ACHN (cell line): ENCODE measurements around the gene WDFY4.

Source experiments
- DNase-seq: peaks from one replicate; pipeline ENCODE4 v3.0.0-alpha.2; 2015
- in situ Hi-C: cut with HindIII; loops from 2 replicates; pipeline ENCODE4 v1.10.0; 2017; ENCODE audit warnings: low sequenced_read_pairs, low pct_ligation_motif_present, low pct_unique_long_range_greater_than_20kb

Gene WDFY4

DNA sequence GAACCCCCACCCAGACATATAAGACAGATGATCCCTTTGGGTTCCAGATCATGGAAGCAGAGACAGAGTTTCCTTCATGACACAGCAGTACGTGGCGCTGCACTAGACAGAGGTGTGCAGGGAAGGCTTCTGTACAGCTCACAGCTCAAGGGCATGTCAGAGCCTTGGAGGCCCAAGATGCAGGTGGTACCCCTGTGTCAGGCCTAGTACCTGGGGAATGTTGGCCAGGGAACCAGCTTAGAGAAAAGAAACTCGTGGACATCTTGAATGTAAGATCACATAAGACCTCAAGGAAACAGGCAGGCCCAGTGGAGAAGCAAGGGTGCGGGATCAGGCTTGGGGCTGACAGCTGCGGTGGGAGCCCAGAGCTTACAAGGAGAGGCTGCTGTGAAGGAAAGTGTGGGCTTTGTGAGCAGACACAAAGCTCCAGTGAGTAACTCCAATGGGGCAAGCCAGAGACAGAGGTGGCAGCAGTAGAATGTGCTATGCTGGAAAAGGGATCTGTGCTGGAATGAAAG is 91.4 kb downstream of the WDFY4 start:
- DNase-seq: no peak
- in situ Hi-C loops: no loop called here

GRCh38 chr10:48776528-48776927 is 91.9 kb downstream of the WDFY4 start:
- no peak for DNase-seq
- in situ Hi-C loops: no loop called here

DNA sequence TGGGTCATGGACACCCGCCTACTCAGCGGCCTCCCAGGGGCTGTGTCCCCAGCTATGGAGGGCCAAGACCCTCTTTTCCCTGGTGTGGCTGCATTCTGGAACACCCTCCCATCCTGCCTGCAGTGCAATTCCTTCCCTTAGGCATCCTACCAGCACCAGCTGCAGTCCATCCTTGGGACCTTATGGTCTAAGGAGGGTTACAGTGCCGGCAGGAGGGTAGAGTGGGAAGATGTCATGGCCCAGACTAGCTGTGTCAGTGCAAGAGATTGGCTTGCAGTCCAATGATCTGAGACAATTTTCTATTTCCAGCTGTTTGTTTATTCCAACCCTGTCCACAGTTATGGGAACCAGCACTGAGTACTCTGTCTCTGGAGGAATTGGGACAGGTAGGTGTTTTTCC is 92.4 kb downstream of the WDFY4 start:
- in situ Hi-C loops: no loop called here
- no peak for DNase-seq

DNA sequence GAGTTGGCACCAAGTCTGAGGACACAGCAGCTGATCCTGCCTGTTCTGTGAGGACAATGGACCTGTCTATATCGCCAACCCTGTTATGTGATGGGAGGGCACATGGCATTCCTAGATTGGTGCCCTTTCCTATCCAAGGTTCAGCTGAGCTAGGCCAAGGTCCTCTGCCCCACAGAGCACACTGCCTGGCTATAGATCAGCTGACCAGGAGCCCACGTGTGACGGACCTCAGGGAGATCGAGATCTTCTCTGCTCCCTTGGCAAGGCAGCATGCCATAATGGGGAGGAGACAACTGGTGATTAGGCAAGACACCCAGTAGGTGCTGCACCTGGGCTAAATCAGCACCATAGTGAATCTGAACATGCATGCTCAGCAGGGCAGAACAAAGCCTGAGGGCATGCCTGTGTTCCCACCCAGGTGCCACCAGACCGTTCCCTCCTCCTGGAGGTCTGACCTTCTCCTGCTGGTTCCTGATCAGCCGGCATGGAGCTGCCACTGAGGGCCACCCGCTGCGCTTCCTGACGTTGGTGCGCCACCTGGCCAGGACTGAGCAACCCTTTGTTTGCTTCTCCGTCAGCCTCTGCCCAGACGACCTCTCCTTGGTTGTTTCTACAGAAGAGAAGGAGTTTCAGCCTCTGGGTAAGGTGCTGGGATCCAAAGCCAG is 93.7 kb downstream of the WDFY4 start:
- in situ Hi-C loops: no loop called here
- DNase-seq: no peak

DNA sequence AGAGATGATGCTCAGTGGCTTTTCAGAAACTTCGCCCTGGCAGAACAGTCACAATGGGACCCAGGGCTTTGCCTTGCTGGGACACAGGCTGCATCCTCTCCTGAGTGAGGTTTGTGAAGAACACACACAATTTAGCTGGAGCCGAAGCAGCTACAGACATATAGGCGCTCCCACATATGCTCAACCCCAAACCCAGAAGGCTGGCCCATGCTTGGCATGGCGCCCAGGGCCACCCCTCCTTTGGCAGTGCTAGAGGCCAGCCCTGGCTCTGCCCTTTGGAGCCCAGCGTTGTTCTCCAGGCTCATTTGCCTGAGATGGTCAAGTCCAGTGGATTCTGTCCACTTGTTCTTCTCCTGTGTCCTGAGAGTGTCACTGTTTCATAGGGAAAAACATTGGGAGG is 94.4 kb downstream of the WDFY4 start:
- DNase-seq: no peak
- in situ Hi-C loops: no loop called here

GRCh38 chr10:48779546-48780152 is 95.0 kb downstream of the WDFY4 start:
- DNase-seq: no peak
- in situ Hi-C loops: no loop called here

GRCh38 chr10:48780341-48780740 is 95.7 kb downstream of the WDFY4 start:
- no peak for DNase-seq
- in situ Hi-C loops: no loop called here

- in situ Hi-C loops: no loop called here
- DNase-seq: no peak
These were observed 97.7 kb downstream of the WDFY4 start for GRCh38 chr10:48782386-48782785.

- no peak for DNase-seq
- in situ Hi-C loops: no loop called here
These were observed 99.4 kb downstream of the WDFY4 start for GRCh38 chr10:48784031-48784430.

DNA sequence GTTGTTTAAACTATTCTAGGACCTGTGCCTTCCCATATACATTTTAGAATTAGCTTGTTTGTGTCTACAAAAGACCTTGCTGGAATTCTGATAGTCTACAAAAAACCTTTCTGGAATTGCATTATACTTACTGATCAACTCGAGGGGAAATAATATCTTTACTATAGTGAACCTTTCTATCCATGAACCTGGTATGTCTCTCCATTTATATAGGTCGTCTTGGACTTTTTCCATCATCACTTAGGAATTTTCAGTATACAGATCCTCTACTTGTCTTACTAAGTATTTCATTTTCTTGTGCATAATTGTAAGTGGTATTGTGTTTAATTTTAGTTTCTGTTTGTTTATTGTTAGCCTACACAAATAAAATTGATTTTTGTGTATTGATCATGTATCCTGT is 101.1 kb downstream of the WDFY4 start:
- DNase-seq: no peak
- in situ Hi-C loops: no loop called here

GRCh38 chr10:48786606-48787282 is 102.1 kb downstream of the WDFY4 start:
- in situ Hi-C loops: no loop called here
- no peak for DNase-seq

DNA sequence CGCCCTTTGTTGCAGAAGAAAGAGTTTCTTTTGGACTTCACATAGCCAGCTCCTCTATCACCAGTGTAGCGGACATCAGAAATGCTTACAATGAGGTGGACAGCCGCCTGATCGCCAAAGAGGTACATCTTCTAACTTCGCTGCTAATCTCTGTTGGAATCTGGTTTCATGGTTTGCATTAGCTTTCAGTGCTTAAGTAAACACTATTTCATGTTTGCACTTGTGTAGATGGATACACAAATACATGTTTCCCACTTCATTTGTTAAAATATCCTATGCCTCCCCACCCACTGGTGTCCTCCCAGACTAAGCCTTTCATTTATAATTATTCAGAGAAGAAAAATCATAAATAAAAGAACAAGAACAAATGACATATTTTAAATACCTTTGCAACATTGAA is 103.9 kb downstream of the WDFY4 start:
- no peak for DNase-seq
- in situ Hi-C loops: no loop called here

DNA sequence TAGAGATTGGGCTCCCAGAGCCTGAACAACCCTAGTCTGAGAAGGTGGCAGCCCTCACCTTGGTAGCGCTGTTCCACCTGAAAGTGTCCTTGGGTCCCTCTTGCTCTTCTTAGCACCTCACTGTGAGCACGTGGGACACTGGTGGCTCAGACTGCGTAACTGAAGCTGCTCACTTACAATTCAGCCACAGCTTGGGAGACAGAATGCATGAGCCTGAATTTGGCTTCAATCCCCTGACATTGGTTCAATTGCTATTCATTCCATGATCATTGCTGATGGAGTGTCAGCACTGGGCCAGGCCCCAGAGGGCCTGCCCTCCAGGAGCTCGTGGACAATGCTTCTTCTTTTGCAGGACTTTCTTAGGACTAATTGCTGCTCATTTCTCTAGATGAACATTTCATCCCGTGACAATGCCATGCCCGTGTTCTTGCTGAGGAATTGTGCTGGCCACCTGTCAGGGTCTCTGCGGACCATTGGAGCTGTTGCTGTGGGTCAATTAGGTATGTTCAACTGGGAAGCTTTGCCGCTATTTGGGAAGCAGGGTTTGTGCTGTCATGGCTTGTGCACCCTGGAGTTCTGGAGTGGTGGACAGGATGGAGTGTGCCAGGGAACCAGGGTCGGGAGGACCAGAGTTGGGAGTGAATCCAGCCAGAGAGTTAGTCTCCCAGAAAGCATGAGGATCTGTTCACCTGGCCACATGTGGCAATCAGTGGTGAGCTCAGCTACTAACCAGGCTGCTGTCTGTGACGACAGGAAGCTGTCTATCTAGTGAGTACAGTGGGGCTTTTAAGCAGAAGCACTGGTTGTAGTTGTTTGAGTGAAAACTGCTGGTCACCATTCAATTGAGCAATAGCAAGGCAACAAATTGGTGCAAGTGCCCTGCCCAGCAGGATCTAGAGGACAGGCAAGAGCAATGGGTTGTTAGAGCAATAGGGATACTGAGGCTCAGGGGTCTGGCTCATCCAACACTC is 105.1 kb downstream of the WDFY4 start:
- no peak for DNase-seq
- in situ Hi-C loops: no loop called here

GRCh38 chr10:48790457-48791044 is 105.9 kb downstream of the WDFY4 start:
- in situ Hi-C loops: no loop called here
- no peak for DNase-seq

DNA sequence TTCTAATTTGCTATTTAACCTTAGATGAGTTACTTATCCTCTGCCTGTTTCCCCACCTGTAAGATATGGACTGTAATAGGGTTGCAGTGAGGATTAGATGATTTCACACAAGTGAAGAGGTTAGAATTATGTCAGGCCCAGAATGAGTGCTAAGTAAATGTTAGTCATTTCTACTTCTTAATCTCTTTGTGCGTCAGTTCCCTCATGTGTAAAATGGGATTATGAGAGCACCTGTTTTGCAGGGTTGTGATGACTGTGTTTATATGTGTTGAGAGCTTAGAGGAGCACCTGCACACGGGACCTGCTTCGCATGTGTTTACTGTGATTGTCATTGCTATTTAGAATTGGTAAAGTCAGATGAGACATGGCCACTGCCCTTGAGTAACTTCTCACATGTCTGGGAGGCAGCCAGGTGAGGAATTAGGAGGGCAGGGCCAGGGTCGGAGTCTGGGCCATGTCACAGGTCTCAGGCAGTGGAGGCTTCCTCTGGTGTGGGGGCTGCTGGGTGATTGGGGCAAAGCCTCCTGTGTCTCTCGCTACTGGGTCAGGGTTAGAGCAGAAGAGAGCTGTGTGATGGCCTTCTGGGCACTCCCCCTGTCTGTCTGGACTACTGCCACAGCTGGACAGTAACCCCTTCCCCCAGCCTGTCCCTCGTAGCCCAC is 106.7 kb downstream of the WDFY4 start:
- in situ Hi-C loops: no loop called here
- DNase-seq: no peak

GRCh38 chr10:48792121-48792520 is 107.4 kb downstream of the WDFY4 start:
- DNase-seq: no peak
- in situ Hi-C loops: no loop called here

DNA sequence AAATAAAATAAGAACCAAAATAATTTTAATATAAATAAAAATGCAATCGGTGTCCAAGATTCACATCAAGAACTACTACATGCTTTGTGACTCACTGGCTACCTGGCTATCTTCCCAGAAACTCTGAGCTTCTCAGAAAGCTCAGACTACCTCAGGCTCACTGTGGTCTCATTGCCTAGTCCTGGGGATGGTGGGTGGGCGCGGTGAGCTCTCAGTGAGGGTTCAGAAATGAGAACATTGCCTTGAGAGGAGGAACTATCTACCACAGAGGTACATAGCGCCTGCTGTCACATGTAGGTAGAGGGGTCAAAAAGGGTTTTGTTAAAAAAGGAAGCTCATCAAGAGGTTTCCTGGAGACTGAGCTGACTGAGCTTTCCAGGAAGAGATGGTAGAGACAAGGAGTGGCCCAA is 108.0 kb downstream of the WDFY4 start:
- in situ Hi-C loops: no loop called here

DNA sequence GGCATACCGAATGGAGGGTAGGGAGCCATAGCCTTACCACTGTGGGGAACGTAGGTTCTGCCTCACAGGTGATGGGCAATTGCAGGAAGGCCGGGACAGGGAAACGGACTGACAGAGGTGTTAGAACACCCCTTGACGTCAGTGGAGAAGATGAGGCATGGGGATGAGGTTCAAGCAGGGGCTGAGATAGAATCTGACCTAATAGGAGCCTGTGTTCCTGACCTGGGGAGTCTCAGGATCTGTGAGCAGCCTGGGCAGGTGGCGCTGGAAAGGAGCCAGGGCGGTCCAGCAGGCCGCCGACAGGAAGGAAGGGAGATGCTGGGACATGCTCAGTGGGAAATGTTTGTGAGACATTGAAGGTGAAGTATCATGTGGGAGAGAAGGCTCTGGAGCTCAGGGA is 109.4 kb downstream of the WDFY4 start:
- in situ Hi-C loops: no loop called here
- no peak for DNase-seq

More for the DNA sequence above, 108.0 kb downstream of the WDFY4 start:
- no peak for DNase-seq
